ENCODE measurements around the gene DGUOK.
A peak's percentile ranks its signal among the peaks of the same experiment; 100 is the strongest.

The DGUOK gene

GRCh38 chr2:73997813-73998212 is 71.1 kb downstream of the DGUOK start:
- Histone ChIP-seq H3K4me3 (ENCODE audit: low read depth, low read length) (no peak overlapping the region), H3K27ac (no peak overlapping the region), H3K27me3 (replicated peaks) (no peaks in the 10 kb centered on the region), H3K36me3 (replicated peaks) (no peaks in the 10 kb centered on the region)
- in situ Hi-C loops (cut with HindIII; ENCODE audit: low pct_ligation_motif_present, low sequenced_read_pairs) = no loop called here
- no peak for DNase-seq
- peak; percentile 18 for TF ChIP-seq CTCF (IDR thresholded peaks at IDR 0.05; ENCODE audit: low read depth, low read length, missing control alignments)

- no peaks in the 10 kb centered on the region for H3K27me3 ChIP-seq (replicated peaks)
- H3K4me3 ChIP-seq (ENCODE audit: low read depth, low read length) = no peak overlapping the region
- H3K36me3 ChIP-seq (replicated peaks) = no peaks in the 10 kb centered on the region
- TF ChIP-seq CTCF (IDR thresholded peaks at IDR 0.05; ENCODE audit: low read depth, low read length, missing control alignments) = no peak
- H3K27ac ChIP-seq = no peak overlapping the region
- DNase-seq = no peak
- in situ Hi-C loops (cut with HindIII; ENCODE audit: low pct_ligation_motif_present, low sequenced_read_pairs) = no loop called here
These were observed 71.8 kb downstream of the DGUOK start for GRCh38 chr2:73998451-73998850.

- no peaks in the 10 kb centered on the region for H3K36me3 ChIP-seq (replicated peaks)
- no peak for DNase-seq
- no peak for TF ChIP-seq CTCF (IDR thresholded peaks at IDR 0.05; ENCODE audit: low read depth, low read length, missing control alignments)
- no peak overlapping the region for H3K4me3 ChIP-seq (ENCODE audit: low read depth, low read length)
- H3K27me3 ChIP-seq (replicated peaks) = no peaks in the 10 kb centered on the region
- H3K27ac ChIP-seq = no peak overlapping the region
- in situ Hi-C loops (cut with HindIII; ENCODE audit: low pct_ligation_motif_present, low sequenced_read_pairs) = no loop called here
These were observed 72.3 kb downstream of the DGUOK start for GRCh38 chr2:73998933-73999332.

GRCh38 chr2:73999881-74000597 is 73.4 kb downstream of the DGUOK start:
- no peaks in the 10 kb centered on the region for H3K36me3 ChIP-seq (replicated peaks)
- H3K27me3 ChIP-seq (replicated peaks) = no peaks in the 10 kb centered on the region
- H3K4me3 ChIP-seq (ENCODE audit: low read depth, low read length) = no peak overlapping the region
- in situ Hi-C loops (cut with HindIII; ENCODE audit: low pct_ligation_motif_present, low sequenced_read_pairs) = no loop called here
- TF ChIP-seq CTCF (IDR thresholded peaks at IDR 0.05; ENCODE audit: low read depth, low read length, missing control alignments) = no peak
- peak; percentile 27 for DNase-seq
- H3K27ac ChIP-seq = no peak overlapping the region

GRCh38 chr2:74000666-74001065 is 74.0 kb downstream of the DGUOK start:
- H3K27ac ChIP-seq = no peak overlapping the region
- DNase-seq = no peak
- no peaks in the 10 kb centered on the region for H3K27me3 ChIP-seq (replicated peaks)
- no peaks in the 10 kb centered on the region for H3K36me3 ChIP-seq (replicated peaks)
- in situ Hi-C loops (cut with HindIII; ENCODE audit: low pct_ligation_motif_present, low sequenced_read_pairs) = no loop called here
- no peak overlapping the region for H3K4me3 ChIP-seq (ENCODE audit: low read depth, low read length)
- no peak for TF ChIP-seq CTCF (IDR thresholded peaks at IDR 0.05; ENCODE audit: low read depth, low read length, missing control alignments)

GRCh38 chr2:74001121-74001520 is 74.4 kb downstream of the DGUOK start:
- no peaks in the 10 kb centered on the region for H3K27me3 ChIP-seq (replicated peaks)
- H3K36me3 ChIP-seq (replicated peaks) = no peaks in the 10 kb centered on the region
- in situ Hi-C loops (cut with HindIII; ENCODE audit: low pct_ligation_motif_present, low sequenced_read_pairs) = no loop called here
- no peak for DNase-seq
- H3K4me3 ChIP-seq (ENCODE audit: low read depth, low read length) = no peak overlapping the region
- TF ChIP-seq CTCF (IDR thresholded peaks at IDR 0.05; ENCODE audit: low read depth, low read length, missing control alignments) = no peak
- no peak overlapping the region for H3K27ac ChIP-seq

Measured in brain microvascular endothelial cell (primary cell).